GM13977 (cell line): ENCODE results near the gene KCNJ5.

Experiments used
- DNase-seq: peaks from one replicate; pipeline ENCODE4 v3.0.0; 2012; ENCODE audit warnings: low spot score
- CTCF ChIP-seq: IDR thresholded peaks from 2 replicates; pipeline ENCODE4 v1.5.1; 2012; ENCODE audit warnings: mild to moderate bottlenecking, control low read depth; ENCODE audit not compliant: insufficient read depth; ENCODE audit errors: extremely low read depth, missing control alignments
- in situ Hi-C: fragments of 300-500 bp; cut with MboI; formaldehyde crosslinking; loops from one replicate; pipeline ENCODE4 v1.12.0; 2022; ENCODE audit warnings: low sequenced_read_pairs, low pct_unique_long_range_greater_than_20kb, mixed read lengths, inconsistent platforms; ENCODE audit not compliant: unreplicated experiment

The KCNJ5 gene

DNA sequence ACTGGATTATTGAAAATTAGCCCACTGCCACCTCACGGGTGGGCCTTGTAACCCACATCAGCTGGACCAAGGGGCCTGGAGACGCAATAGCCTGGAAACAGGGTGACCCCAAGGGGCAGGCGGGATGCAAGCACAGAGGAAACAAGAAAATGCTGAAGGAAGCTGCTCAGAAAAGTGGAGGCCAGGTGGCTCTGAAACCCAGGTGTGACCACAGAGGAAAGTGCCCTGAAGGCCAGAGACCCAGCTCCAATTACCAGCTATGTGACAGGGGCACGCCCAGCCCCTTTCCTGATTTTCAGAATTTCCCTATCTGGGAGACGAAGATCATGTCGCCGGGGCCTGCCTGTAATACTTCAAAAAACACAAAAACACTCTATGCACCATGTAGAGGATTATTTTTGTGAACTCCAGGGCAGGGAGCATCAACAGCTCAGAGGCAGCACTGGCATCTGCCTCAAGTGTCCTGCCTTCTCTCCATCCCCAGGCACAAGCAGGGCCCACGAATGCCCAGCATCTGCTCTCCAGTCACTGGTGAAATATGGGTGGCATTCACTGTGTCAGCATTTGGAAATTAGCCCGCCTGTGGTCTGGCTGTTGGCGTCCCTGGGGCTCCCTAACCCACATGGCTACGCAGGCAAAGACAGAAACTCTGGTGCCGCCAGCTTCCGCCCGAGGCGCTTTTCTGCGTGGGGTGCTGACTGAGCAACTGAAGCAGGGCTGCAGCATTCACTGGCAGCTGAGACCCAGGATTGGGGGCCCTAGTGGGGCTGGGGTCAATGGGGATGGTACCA, 30.4 kb upstream of the KCNJ5 start:
- TF ChIP-seq CTCF, result no peak
- in situ Hi-C loops, result no loop called here
- DNase-seq, result no peak

DNA sequence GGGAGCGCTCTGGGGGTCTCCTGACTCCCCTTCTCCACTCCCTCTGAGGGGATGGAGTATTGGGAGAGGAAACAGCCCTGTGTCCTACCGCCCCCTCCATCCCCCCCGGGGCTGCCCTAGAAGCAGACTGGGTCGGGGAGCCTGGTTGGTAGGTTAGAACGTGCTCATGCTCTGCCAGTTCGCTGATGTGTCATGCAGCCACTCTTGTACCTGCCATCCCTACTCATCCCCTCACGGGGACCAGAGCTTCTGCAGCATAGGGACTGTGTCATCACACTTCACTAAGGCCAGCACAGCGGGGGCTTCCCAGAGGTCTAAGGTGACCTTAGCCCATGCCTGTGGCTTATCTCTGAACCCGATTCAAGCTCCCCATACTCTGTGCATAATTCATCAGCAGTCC, 28.8 kb upstream of the KCNJ5 start:
- no peak for DNase-seq
- TF ChIP-seq CTCF, result no peak
- in situ Hi-C loops, result no loop called here

GRCh38 chr11:128862908-128863660, 28.1 kb upstream of the KCNJ5 start:
- no peak for TF ChIP-seq CTCF
- no peak for DNase-seq
- in situ Hi-C loops, result no loop called here

- in situ Hi-C loops, result no loop called here
- no peak for TF ChIP-seq CTCF
- no peak for DNase-seq
These were observed 25.7 kb upstream of the KCNJ5 start for GRCh38 chr11:128865490-128865889.

GRCh38 chr11:128867277-128867676, 23.9 kb upstream of the KCNJ5 start, which contains the start of gene KCNJ1:
Gene KCNJ1 (minus strand): TSS chr11:128867296. CDS start chr11:128840243, 27,053 bp downstream.
- DNase-seq, result no peak
- no peak for TF ChIP-seq CTCF
- in situ Hi-C loops, result no loop called here

- DNase-seq, result no peak
- in situ Hi-C loops, result no loop called here
- TF ChIP-seq CTCF, result no peak
These were observed 22.1 kb upstream of the KCNJ5 start for GRCh38 chr11:128868841-128869671.
